OCI-LY3 (cell line): ENCODE results near the gene PBX3.
"Not testable (repeated sequence)": the region's sequence is repeated elsewhere in the genome, so short reads cannot be mapped to it uniquely, and the experiment has no call there.

ENCODE experiments used
- CTCF ChIP-seq: fragments of 200-600, 300-600 bp; sonication (generic); IDR thresholded peaks from 2 replicates; pipeline ENCODE4 v1.5.1; 2014; ENCODE audit warnings: antibody characterized with exemption, low read length, low read depth
- EZH2phosphoT487 ChIP-seq: fragments of 200-600 bp; shearing (Covaris generic); IDR thresholded peaks from 2 replicates; pipeline ENCODE4 v1.6.1; 2018; ENCODE audit warnings: antibody characterized with exemption, mixed run types, low read depth

DNA sequence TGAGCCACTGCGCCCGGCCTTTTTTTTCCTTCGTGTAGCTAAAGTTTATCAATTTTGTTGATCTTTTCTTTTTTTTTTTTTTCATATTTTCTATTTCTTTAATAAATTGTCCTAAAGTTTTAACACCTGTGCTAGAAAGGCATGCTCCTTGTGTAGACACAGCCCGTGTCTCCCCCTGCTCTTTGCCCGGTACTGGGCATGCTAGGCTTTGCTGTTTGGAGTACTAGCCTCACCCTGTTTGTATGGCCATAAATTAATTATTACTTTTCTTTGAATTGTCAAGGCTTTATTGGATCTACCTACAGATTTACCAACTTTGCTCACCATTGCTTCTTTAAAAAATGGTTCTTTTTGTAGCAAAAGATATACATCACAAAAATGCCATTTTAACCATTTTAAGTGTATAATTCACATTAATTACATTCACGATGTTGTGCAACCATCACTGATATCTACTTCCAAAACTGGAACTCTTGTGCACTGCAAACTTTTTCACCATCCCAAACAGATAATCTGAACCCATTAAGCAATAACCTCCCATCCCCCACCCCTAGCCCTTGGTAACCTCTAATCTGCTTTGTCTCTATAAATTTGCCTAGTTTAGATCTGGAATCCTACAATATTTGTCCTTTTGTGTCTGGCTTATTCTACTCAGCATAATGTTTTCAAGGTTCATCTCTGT lies 31.5 kb downstream of the PBX3 start:
- not testable (repeated sequence) for TF ChIP-seq EZH2phosphoT487, CTCF
